PC-3 (cell line): ENCODE measurements around the gene CFAP161. TPM values are rescaled to one million over a fixed set of nuclear protein-coding genes. Genes with fewer than 3 reads are reported as not detected.

Source experiments
- ATAC-seq: fragments of 200-7000 bp; cut with Tn5 transposase; 2 replicates; pipeline ENCODE4 v1.9.1; 2020; ENCODE audit warnings: mild to moderate bottlenecking, moderate library complexity
- BruUV-seq: library from RNA; stranded (reverse); fragments of 400-500 nt; replicated peaks from 2 replicates; lab custom pipeline; 2021; lab: Mats Ljungman, UMichigan
- CTCF ChIA-PET: fragments of 300-600 bp; sonication (Branson Sonifier 250); formaldehyde crosslinking; loops from one replicate; lab custom pipeline; 2022; ENCODE audit warnings: antibody characterized with exemption; lab: Charles Lee
- POLR2A ChIA-PET: fragments of 300-600 bp; sonication (Branson Sonifier 250); formaldehyde crosslinking; loops from one replicate; lab custom pipeline; 2022; ENCODE audit warnings: antibody characterized with exemption; ENCODE audit not compliant: unreplicated experiment; lab: Charles Lee
- DNase-seq: peaks from one replicate; pipeline ENCODE4 v3.0.0-alpha.2; 2015
- H2AFZ ChIP-seq: fragments of 300-600 bp; sonication (generic); 2 replicates; pipeline ENCODE4 v1.6.0; 2016; ENCODE audit warnings: antibody characterized with exemption, low read length
- H3F3A ChIP-seq: fragments of 300-600 bp; sonication (generic); one replicate; pipeline ENCODE4 v1.6.0; 2017; ENCODE audit warnings: antibody characterized with exemption, low read length, control low read depth, mild to moderate bottlenecking; ENCODE audit not compliant: unreplicated experiment
- H3K27ac ChIP-seq: fragments of 300-600 bp; sonication (generic); 2 replicates; pipeline ENCODE4 v1.5.1; 2016; ENCODE audit warnings: mild to moderate bottlenecking, low read length
- H3K27me3 ChIP-seq: fragments of 300-600 bp; sonication (generic); 2 replicates; pipeline ENCODE4 v1.6.1; 2016; ENCODE audit warnings: low read length, mixed read lengths
- H3K36me3 ChIP-seq: fragments of 300-600 bp; sonication (generic); 2 replicates; pipeline ENCODE4 v1.6.1; 2016; ENCODE audit warnings: low read depth, mixed run types, low read length, mixed read lengths
- H3K4me1 ChIP-seq: fragments of 300-600 bp; sonication (generic); 2 replicates; pipeline ENCODE4 v1.5.1; 2016; ENCODE audit warnings: low read length; ENCODE audit not compliant: insufficient read depth
- H3K4me2 ChIP-seq: fragments of 300-600 bp; sonication (generic); 2 replicates; pipeline ENCODE4 v1.6.0; 2016; ENCODE audit warnings: low read length
- H3K4me3 ChIP-seq: fragments of 300-600 bp; sonication (generic); 2 replicates; pipeline ENCODE4 v1.5.1; 2016; ENCODE audit warnings: mild to moderate bottlenecking, low read length, mixed read lengths
- H3K79me2 ChIP-seq: fragments of 300-600 bp; sonication (generic); 2 replicates; pipeline ENCODE4 v1.6.1; 2017; ENCODE audit warnings: low read length, mixed read lengths
- H3K9ac ChIP-seq: fragments of 300-600 bp; sonication (generic); 2 replicates; pipeline ENCODE4 v1.6.0; 2016; ENCODE audit warnings: mild to moderate bottlenecking, low read length
- H3K9me2 ChIP-seq: fragments of 300-600 bp; sonication (generic); replicated peaks from 2 replicates; pipeline ENCODE4 v1.6.1; 2016; ENCODE audit warnings: mixed run types, low read length, mixed read lengths
- H3K9me3 ChIP-seq: fragments of 300-600 bp; sonication (generic); 2 replicates; pipeline ENCODE4 v1.6.1; 2016; ENCODE audit warnings: low read length, mixed read lengths
- H4K20me1 ChIP-seq: fragments of 300-600 bp; sonication (generic); 2 replicates; pipeline ENCODE4 v1.6.1; 2016; ENCODE audit warnings: low read length, mixed read lengths
- EZH2 ChIP-seq: fragments of 300-600 bp; sonication (generic); IDR thresholded peaks from one replicate; pipeline ENCODE4 v1.6.1; 2017; ENCODE audit warnings: antibody characterized with exemption, mild to moderate bottlenecking, low read length; ENCODE audit not compliant: unreplicated experiment
- EZH2phosphoT487 ChIP-seq: fragments of 300-600 bp; sonication (generic); IDR thresholded peaks from 2 replicates; pipeline ENCODE4 v1.6.1; 2018; ENCODE audit warnings: mild to moderate bottlenecking, antibody characterized with exemption, low read length, borderline replicate concordance
- intact Hi-C: fragments of 100-400 bp; cut with micrococcal nuclease; formaldehyde crosslinking; loops from 2 replicates; pipeline ENCODE4 v1.9.0; 2023
- total RNA-seq: library from RNA; depleted of rRNA; stranded (reverse); fragments of >200 nt; gene quantifications from 2 replicates; pipeline ENCODE4 v1.2.3, GENCODE V29; 2014
- TF ChIP-seq, protein P1 (sequence below): fragments of 300-600 bp; sonication (generic); conservative IDR thresholded peaks from 2 replicates; pipeline ENCODE4 v1.5.1; 2017; ENCODE audit warnings: antibody characterized with exemption, low read depth, mild to moderate bottlenecking, low read length

Gene CFAP161
- total RNA-seq, 1 experiment from 2014 or later: 0.55 TPM

DNA sequence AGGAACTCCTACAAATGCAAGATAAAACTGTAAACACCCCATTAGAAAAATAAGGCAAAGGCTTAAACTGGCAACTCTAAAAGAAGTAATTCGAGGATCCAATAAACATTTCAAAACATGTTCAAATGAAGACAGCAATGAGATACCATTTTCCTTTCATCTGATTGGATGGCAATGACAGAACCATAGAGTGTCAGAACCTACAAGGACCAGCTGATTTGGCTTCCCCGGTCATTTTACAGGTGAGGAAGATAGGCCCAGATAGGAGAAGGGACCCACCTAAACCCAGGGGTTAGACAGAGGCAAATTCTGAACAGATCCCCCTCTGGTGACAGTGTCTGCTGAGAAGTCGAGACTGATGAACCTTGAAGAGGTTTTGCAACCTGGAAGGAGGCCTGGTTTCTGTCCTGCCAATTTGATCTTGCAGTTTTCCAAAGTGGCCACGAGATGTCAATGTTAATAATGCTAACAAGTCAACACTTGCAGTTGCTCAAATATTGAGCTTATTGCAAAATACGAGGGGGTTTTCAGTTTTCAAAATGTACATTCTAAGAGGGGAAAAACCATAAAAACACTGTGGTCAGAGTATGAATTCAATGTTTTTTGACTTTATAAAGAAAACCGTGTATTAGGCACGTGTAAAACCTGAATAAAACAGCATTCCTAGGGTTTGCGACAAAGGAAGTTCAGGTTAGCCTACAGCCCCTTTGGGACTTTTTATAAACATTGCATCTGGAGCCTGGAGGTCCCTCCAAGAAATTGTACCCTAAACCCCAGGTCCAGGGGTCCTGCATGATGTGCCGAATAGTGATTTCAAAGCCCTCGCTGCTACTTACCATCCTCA is 21.5 kb downstream of the CFAP161 start:
- POLR2A ChIA-PET: no interaction called here

DNA sequence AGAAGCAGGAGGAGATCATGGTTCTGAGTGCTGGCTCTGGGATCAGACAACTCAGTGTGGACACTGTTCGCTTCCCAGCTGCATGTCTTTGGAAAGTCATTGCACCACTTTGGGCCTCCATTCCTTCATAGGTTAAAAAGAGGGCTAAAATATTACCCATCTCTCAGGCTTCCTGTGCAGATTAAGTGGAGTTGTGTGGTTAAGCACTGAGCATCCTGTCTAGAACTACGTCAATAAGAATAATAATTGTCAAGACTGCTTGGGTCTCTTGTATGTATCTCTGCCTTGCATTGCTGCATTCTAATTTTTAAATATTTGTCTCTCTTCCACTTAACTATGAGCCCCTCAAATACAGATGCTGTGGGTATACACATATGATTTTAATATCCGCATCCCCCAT is 22.3 kb downstream of the CFAP161 start:
- CTCF ChIA-PET: interaction anchor here (0.6 to 1.3 kb wide), 3 partner anchors 13 to 110 kb away, joined by 3 to 40 read pairs (median 4); no protein-coding TSS in a partner anchor
- no peak for ATAC-seq

More for the DNA sequence above, 21.5 kb downstream of the CFAP161 start:
- CTCF ChIA-PET: interaction anchor here (0.5 to 1.3 kb wide), 4 partner anchors 14 to 111 kb away, joined by 3 to 40 read pairs (median 4); no protein-coding TSS in a partner anchor
- Histone ChIP-seq H3K4me3 (no peak overlapping the region), H2AFZ (no peak overlapping the region), H3K9me2 (no peaks in the 10 kb centered on the region), H3K9me3 (no peaks in the 10 kb centered on the region), H3K4me2 (no peak overlapping the region), H3K79me2 (no peaks in the 10 kb centered on the region), H3K27ac (no peak overlapping the region), H3K36me3 (no peaks in the 10 kb centered on the region), H3F3A (no peaks in the 10 kb centered on the region), H3K9ac (no peak overlapping the region), H3K4me1 (no peaks in the 10 kb centered on the region), H3K27me3 (no peaks in the 10 kb centered on the region), H4K20me1 (no peaks in the 10 kb centered on the region)
- DNase-seq (peak; percentile 62), ATAC-seq (peak; percentile 49)
- no peak for TF ChIP-seq EZH2
- TF ChIP-seq, protein P1, sequence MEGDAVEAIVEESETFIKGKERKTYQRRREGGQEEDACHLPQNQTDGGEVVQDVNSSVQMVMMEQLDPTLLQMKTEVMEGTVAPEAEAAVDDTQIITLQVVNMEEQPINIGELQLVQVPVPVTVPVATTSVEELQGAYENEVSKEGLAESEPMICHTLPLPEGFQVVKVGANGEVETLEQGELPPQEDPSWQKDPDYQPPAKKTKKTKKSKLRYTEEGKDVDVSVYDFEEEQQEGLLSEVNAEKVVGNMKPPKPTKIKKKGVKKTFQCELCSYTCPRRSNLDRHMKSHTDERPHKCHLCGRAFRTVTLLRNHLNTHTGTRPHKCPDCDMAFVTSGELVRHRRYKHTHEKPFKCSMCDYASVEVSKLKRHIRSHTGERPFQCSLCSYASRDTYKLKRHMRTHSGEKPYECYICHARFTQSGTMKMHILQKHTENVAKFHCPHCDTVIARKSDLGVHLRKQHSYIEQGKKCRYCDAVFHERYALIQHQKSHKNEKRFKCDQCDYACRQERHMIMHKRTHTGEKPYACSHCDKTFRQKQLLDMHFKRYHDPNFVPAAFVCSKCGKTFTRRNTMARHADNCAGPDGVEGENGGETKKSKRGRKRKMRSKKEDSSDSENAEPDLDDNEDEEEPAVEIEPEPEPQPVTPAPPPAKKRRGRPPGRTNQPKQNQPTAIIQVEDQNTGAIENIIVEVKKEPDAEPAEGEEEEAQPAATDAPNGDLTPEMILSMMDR: peak; percentile 76
- BruUV-seq: no TSS peak
- intact Hi-C loops: loop anchor here (1.0 kb wide), 1 partner anchor 111 kb away; no protein-coding TSS in a partner anchor

More for the DNA sequence above, 22.3 kb downstream of the CFAP161 start:
- no peak for DNase-seq
- H3F3A ChIP-seq: no peaks in the 10 kb centered on the region
- H3K9ac ChIP-seq: no peak overlapping the region
- no peak overlapping the region for H3K4me2 ChIP-seq
- no peaks in the 10 kb centered on the region for H4K20me1 ChIP-seq
- no peaks in the 10 kb centered on the region for H3K9me2 ChIP-seq
- POLR2A ChIA-PET: no interaction called here
- no TSS peak for BruUV-seq
- no peaks in the 10 kb centered on the region for H3K9me3 ChIP-seq
- H3K4me3 ChIP-seq: no peak overlapping the region
- no peaks in the 10 kb centered on the region for H3K27me3 ChIP-seq
- no peaks in the 10 kb centered on the region for H3K4me1 ChIP-seq
- H3K79me2 ChIP-seq: no peaks in the 10 kb centered on the region
- TF ChIP-seq, protein P1: no peak
- TF ChIP-seq EZH2 (no peak), EZH2phosphoT487 (no peak)
- no peak overlapping the region for H3K27ac ChIP-seq
- H3K36me3 ChIP-seq: no peaks in the 10 kb centered on the region
- intact Hi-C loops: no loop called here
- no peak overlapping the region for H2AFZ ChIP-seq
